NCI-H1694 treated with DMSO at 0.1 percent for 48 hours (cell line): ENCODE data around the gene NOG.
A peak's percentile ranks its signal among the peaks of the same experiment; 100 is the strongest.

Experiments used
- DNase-seq: peaks from one replicate; lab custom pipeline; 2025; lab: John Stamatoyannopoulos, UW

The NOG gene

GRCh38 chr17:56596691-56597494 is 3.4 kb downstream of the NOG start:
- DNase-seq = no peak

GRCh38 chr17:56597495-56597990 is 4.0 kb downstream of the NOG start:
- peak; percentile 34 for DNase-seq

DNA sequence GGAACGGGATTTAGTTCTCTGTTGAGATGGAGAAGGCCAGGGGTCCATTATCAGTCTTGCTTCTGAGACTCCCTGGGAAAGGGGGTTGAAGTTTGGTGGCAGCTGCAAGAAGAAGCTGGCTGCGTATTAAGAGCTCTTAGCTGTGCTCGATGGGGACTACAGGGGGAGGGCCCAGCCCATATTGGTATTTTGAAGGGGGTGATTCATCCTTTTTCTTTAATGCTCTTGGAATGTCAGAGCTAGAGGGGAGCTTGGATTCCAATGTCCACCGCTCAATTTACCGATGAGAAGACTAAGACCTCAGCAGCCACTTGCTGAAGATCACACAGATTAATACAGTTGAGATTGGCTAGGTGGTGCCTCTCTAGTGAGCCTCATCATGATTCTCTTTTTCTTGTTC is 5.0 kb downstream of the NOG start:
- DNase-seq = no peak

DNA sequence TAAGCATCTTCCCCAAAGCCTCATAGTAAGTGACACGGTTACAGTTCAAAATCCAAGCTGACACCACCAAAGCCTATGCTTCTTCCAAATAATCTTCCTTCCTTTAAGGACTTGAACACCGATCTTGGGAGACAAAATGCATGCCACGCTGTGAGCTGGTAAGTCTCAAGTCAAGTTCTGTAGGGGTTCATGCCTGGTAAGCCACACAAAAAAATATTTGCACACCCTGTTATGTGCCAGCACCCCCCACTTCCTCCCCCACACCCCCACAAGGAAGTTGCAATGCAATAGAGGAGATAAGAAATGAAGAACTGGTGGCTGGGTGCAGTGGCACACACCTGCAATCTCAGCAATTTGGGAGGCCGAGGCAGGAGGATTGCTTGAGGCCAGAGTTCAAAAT is 5.6 kb downstream of the NOG start:
- DNase-seq = no peak

DNA sequence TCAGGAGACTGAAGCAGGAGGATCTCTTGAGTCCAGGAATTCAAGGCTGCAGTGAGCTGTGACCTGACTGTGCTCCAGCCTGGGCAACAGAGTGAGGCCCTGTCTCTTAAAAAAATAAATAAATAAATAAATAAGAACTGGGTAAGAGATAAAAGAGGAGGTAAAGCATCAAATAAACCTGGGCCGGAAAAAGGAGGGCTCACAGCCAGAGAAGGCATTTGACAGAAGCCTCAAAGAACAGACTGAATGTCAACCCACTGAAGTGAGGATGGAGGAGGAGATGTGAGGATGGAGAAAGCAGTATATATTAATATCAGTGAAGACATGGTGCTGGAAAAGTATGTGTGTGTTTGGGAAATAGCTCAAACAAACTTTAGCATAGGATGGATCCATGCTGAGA is 6.1 kb downstream of the NOG start:
- no peak for DNase-seq

DNA sequence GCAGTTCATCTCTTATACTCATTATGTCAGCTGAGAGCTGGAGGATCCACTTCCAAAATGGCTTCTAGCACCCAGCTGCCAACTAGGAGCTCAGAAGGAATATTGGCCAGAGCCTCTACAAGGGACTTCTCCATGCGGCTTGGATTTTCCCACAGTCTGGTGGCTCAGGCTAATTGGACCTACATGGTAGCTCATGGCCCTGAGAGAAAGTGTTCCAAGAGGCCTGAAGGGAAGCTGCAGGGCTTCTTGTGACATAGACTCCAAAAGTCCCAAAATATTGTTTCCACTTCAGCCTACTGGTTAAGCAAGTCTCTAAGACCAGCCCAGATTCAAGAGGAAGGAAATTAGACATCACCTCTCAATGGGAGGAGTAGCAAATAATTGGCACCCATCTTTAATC is 6.8 kb downstream of the NOG start:
- DNase-seq = no peak

DNA sequence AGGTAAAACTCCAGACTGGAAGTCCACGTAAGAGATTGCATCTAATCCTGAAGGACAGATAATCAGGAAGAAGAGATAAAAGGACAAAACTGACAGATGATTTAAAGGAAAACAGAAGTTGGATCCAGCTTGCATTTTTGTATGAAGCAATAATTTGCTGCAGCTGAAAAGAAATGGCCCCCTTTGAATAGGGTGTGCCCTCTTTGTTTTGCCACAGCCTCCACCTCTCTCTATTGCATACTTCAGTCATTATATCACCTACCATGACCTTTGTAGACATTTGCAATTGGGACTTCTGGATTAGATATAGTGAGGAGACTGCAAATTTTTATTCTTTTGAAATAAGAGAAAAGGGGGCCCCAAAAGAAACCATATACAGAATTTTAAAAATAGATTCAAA is 8.1 kb downstream of the NOG start:
- DNase-seq = no peak

DNA sequence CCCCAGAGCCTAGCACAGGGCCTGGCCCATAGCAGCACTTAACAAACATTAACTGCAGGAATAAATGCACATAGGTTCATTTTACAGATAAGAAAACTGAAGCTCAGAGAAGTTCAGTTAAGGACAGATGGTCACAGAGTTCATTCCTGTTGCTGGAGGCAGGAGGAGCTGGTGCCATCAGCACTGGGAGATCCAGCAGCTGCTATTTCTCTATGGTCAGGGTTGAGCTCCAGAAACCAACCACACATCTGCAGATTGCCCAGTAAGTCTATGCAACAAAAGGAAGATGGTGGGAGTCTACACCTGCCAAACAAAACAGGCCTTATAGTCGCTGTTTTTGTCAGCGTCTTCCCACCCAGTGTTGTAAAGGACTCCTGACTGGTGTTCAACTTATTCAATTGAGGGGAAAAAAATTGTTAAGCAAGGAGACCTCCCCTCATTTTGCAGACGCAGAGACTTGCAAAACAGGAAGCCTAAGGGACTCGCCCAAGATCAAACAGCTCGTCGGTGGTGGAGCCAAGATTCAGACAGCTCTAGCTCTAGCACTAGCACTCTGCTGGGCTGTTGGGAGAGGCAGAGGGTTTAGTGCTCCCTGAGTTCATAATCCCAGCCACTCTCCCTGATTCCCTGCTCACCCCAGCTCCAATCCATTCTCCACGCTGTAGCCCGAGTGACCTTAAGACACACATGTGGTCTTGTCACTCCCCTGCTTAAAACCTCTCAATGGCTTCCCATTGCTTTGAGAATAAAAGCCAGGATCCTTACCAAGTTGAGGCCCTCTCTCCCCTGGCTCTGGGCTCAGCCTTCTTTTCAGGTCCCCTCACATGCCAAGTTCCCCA is 9.0 kb downstream of the NOG start:
- no peak for DNase-seq

GRCh38 chr17:56603486-56604238 is 10.2 kb downstream of the NOG start:
- no peak for DNase-seq

DNA sequence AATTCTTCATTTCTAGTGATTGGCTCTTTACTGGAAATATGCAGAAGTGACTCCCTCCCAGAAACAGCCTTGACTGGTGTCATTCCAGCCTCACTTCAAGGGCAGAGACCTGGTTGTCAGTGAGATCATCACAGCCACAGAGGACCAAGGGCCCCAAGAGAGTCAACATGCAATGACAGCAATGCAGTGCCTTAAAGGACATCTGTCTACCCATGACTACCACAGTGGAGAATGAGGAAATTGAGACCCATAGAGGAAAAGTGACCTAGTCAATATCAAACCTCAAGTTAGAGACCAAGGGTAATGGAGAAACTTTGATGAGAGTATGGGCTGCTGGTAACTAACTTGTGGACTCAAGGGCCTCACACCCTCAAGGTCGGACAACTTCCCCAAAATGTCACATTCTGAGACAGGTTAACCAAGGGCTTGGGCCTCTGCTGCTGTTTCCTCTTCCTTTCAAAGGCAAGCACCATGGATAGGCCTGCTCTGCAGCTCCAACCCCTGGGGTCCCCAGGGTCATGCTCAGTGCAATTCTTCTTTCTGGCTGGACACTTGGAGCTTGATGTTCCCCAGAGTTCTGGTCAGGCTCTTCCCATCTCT is 11.3 kb downstream of the NOG start:
- DNase-seq = no peak

GRCh38 chr17:56608944-56609343 is 15.4 kb downstream of the NOG start:
- no peak for DNase-seq

GRCh38 chr17:56610321-56610720 is 16.8 kb downstream of the NOG start:
- DNase-seq = no peak

GRCh38 chr17:56613131-56613530 is 19.6 kb downstream of the NOG start:
- no peak for DNase-seq

DNA sequence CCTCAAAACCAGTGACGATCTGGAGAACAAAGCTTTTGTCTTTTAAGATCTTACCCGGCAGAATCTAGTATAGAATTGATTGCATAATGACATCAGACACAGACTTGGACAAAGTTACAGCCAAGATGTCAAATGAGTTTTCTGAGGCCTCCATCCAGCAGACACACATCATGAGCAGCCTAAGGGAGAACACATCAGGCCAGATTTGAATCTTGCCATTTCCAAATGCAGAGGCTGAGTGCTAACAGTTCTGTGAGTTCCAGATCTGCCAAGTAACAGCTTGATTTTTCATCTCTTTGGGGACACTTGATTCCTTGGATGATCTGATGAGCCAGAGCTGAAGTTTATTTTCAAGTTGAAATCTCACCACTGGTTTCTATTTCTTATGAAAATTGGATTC is 21.0 kb downstream of the NOG start:
- DNase-seq = no peak

GRCh38 chr17:56616239-56616638 is 22.7 kb downstream of the NOG start:
- DNase-seq = no peak

DNA sequence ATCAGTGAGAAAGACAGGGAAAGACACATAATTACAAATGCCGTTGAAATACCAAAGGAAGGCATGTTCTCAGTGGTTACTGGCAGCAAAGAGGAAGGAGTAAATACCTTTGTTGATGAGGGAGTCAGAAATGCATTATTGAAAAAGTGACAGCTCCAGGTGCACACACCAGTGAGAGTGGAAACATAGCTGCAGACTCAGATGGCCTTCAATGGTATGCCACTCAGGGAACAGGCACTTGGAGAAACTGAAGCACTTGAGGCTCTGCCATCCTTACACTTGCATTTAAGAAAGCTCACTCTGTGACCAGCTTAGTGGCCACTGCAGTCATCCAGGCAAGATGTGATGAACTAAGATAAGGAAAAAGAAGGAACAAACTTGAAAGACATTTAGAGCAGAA is 29.9 kb downstream of the NOG start:
- no peak for DNase-seq

DNA sequence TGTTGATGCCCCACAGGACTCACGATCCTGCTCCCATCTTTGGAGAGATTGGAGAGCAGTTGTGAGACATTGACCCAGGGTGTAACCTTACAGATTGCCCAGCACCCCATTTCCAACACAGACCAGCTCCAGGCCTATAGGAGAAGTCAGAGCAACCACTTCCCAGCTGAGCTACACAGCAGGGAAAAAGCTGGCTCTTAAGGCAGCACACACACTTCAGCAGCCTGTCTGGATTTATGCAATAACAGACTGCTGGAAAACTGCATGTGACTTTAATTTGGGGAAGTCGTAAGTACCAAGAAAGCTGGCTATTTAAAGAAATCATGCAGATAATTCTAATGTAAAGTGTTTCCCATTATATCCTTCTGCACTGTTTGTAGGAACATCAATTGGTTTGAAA is 30.8 kb downstream of the NOG start:
- no peak for DNase-seq

- no peak for DNase-seq
These were observed 31.4 kb downstream of the NOG start for GRCh38 chr17:56624912-56625311.

DNA sequence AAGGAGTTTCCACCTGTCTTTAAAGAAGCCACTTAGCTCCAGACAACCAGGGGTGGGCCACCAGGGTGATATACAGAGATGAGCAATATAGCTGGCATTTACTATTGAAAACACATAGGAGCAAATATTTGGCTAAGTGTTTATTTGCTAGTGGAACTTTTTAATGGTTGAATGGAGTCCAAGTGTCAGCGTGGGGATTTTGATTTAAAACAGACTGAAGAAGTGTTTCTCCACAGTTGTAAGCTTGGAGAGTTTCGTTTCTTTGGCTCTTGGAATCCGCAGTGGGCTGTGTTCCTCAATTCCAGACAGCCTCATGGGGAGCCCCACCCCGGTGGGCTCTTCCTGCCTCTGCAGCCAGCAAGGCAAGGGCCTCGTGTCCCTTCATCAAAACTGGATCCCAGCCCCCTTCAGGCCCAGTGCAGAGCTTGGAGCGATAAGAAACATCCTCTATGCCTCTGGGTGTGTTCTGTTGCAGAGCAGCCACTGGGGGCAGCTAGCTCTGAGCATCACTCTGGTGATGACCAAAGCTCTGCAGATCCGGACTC is 36.1 kb downstream of the NOG start:
- peak; percentile 8 for DNase-seq

DNA sequence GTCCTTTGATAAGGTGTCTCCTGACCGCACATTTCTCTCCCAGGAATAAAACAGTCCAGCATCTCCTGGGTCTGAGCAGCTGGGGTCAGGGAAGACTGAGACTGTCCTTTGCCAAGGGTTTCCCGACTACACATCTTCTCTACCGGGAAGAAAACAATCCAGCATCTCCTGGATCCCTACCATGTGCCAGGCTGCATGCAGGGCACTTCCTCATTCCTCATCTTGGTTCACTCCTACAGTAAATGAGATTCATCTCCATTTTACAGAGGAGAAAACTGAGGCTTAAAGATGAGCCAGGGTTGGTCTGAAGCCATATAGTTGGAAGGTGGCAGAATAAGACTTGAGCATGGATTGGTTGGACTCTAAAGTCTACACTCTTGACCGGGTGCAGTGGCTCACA is 36.7 kb downstream of the NOG start:
- DNase-seq = no peak

DNA sequence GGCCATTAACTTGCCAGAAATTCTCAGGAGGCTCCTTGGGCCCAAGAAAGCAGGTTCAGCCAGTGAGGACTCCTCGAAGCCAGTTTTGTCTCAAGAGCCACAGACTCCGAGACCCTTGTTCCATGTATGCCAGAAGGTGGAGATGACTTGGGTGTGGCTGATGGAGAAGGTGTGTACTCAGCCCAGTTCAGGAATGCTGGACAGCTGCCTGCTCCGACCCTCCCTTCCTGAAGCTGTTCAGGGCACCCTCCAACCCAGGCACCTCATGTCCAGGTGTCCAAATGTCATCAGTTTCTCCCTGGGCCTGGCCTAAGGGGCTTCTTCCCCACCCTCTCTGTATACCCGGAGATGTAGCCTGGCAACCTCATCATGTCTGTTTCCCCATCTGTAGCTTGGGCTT is 40.2 kb downstream of the NOG start:
- DNase-seq = no peak

DNA sequence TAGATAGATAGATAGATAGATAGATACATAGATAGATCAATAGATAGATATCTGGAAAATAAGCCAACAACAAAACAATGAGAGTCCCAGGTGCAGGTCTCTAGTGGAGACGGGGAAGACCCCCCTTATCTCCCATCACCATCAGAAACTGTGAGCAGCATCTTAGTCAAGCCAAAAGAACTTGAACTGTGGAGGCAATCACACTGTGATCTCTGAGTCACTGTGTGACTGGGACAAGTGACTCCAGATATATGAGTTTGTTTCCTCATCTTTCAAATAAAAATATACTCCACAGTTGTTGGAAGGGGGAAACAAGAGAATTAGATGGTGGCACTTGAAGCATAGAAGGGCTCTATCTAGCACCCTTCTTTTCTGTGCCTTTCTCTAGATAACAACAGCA is 42.1 kb downstream of the NOG start:
- DNase-seq = no peak
